Neural progenitor cell (in vitro differentiated cells): ENCODE results near the gene NME5. TPM values are rescaled to one million over a fixed set of nuclear protein-coding genes. Genes with fewer than 3 reads are reported as not detected.
A peak's percentile ranks its signal among the peaks of the same experiment; 100 is the strongest.

Experiments
- DNase-seq: peaks from one replicate; pipeline ENCODE4 v3.0.0-alpha.2; 2016; ENCODE audit warnings: low spot score
- H2AFZ ChIP-seq: fragments of 200-600 bp; sonication (generic); replicated peaks from 2 replicates; pipeline ENCODE4 v1.6.1; 2016; ENCODE audit warnings: antibody characterized with exemption
- H3F3A ChIP-seq: fragments of 200-600 bp; sonication (generic); 2 replicates; pipeline ENCODE4 v1.6.1; 2016; ENCODE audit warnings: antibody characterized with exemption, low read depth
- H3K27ac ChIP-seq: fragments of 200-600 bp; sonication (generic); 2 replicates; pipeline ENCODE4 v1.5.1; 2016; ENCODE audit warnings: mild to moderate bottlenecking
- H3K27me3 ChIP-seq: fragments of 200-600 bp; sonication (generic); 2 replicates; pipeline ENCODE4 v1.6.1; 2016; ENCODE audit warnings: mild to moderate bottlenecking, moderate library complexity
- H3K36me3 ChIP-seq: fragments of 200-600 bp; sonication (generic); 2 replicates; pipeline ENCODE4 v1.5.1; 2016
- H3K4me1 ChIP-seq: fragments of 200-600 bp; sonication (generic); 2 replicates; pipeline ENCODE4 v1.6.1; 2016; ENCODE audit warnings: mixed run types
- H3K4me2 ChIP-seq: fragments of 200-600 bp; sonication (generic); 2 replicates; pipeline ENCODE4 v1.6.1; 2016
- H3K4me3 ChIP-seq: fragments of 200-600 bp; sonication (generic); 2 replicates; pipeline ENCODE4 v1.5.1; 2016
- H3K79me2 ChIP-seq: fragments of 200-600 bp; sonication (generic); 2 replicates; pipeline ENCODE4 v1.6.1; 2016; ENCODE audit warnings: low read depth
- H3K9ac ChIP-seq: fragments of 200-600 bp; sonication (generic); 2 replicates; pipeline ENCODE4 v1.6.1; 2016
- H3K9me3 ChIP-seq: fragments of 200-600 bp; sonication (generic); 2 replicates; pipeline ENCODE4 v1.5.1; 2016; ENCODE audit warnings: low read depth
- H4K20me1 ChIP-seq: fragments of 200-600 bp; sonication (generic); 2 replicates; pipeline ENCODE4 v1.6.1; 2016; ENCODE audit warnings: low read depth
- H3K27ac Mint-ChIP-seq: 3 replicates; pipeline ENCODE4 v1.8.0; 2021; ENCODE audit warnings: mixed read lengths
- H3K27me3 Mint-ChIP-seq: 2 replicates; pipeline ENCODE4 v1.8.0; 2022; ENCODE audit warnings: low read depth, mild to moderate bottlenecking, inconsistent platforms, moderate library complexity, mixed read lengths; ENCODE audit not compliant: insufficient read depth
- H3K36me3 Mint-ChIP-seq: 3 replicates; pipeline ENCODE4 v1.8.0; 2021; ENCODE audit warnings: mixed read lengths
- H3K4me1 Mint-ChIP-seq: 3 replicates; pipeline ENCODE4 v1.8.0; 2021; ENCODE audit warnings: mixed read lengths
- H3K4me3 Mint-ChIP-seq: 3 replicates; pipeline ENCODE4 v1.8.0; 2021; ENCODE audit warnings: mild to moderate bottlenecking, moderate library complexity, mixed read lengths
- H3K9me3 Mint-ChIP-seq: 3 replicates; pipeline ENCODE4 v1.8.0; 2020; ENCODE audit warnings: mixed read lengths
- EZH2 ChIP-seq: fragments of 200-600 bp; sonication (generic); IDR thresholded peaks from 2 replicates; pipeline ENCODE4 v1.6.1; 2017; ENCODE audit warnings: antibody characterized with exemption, mild to moderate bottlenecking, moderate library complexity
- EZH2phosphoT487 ChIP-seq: fragments of 200-600 bp; sonication (generic); IDR thresholded peaks from 2 replicates; pipeline ENCODE4 v1.6.1; 2017; ENCODE audit warnings: antibody characterized with exemption
- total RNA-seq: library from RNA; depleted of rRNA; stranded (reverse); fragments of >200 nt; gene quantifications from 2 replicates; pipeline ENCODE4 v1.2.3, GENCODE V29; 2015; ENCODE audit warnings: low replicate concordance
- TF ChIP-seq, protein P1 (sequence below): fragments of 200-600 bp; sonication (generic); IDR thresholded peaks from 2 replicates; pipeline ENCODE4 v1.5.1; 2017; ENCODE audit warnings: antibody characterized with exemption, mild to moderate bottlenecking

The NME5 gene
- total RNA-seq, 1 donor from 2014 or later = 8.0 TPM

DNA sequence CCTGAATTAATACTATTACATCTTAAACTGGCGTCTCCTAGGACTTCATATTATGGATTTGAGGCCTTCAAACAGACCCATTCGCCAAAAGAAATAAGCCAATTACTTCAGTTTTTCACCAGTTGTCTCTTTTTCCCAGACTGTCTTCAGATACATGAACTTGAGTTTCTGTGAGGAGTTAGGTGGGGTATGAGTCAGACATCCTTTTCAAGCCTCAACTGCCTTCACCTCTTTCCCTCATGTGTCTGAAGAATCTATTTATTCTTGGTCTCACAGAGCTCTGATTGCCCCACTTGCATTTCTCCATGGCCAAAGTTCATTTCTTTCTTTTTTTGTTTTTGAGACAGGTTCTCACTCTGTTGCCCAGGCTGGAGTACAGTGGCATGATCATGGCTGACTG lies 42.9 kb downstream of the NME5 start:
- Histone ChIP-seq H3K4me3 (no peak overlapping the region), H3F3A (peaks cover 5% of the 10 kb centered on the region), H3K4me2 (no peak overlapping the region), H3K4me1 (peaks cover 15% of the 10 kb centered on the region), H3K27ac (no peak overlapping the region), H4K20me1 (no peaks in the 10 kb centered on the region), H3K79me2 (no peaks in the 10 kb centered on the region), H2AFZ (no peak overlapping the region), H3K36me3 (no peaks in the 10 kb centered on the region), H3K9me3 (no peaks in the 10 kb centered on the region), H3K27me3 (peaks cover 19% of the 10 kb centered on the region), H3K9ac (no peak overlapping the region)
- Mint-ChIP-seq H3K9me3 (no peaks in the 10 kb centered on the region), H3K36me3 (no peaks in the 10 kb centered on the region), H3K27me3 (peaks cover 3% of the 10 kb centered on the region), H3K4me1 (peaks cover 16% of the 10 kb centered on the region), H3K27ac (no peak overlapping the region), H3K4me3 (no peak overlapping the region)
- TF ChIP-seq, protein P1, sequence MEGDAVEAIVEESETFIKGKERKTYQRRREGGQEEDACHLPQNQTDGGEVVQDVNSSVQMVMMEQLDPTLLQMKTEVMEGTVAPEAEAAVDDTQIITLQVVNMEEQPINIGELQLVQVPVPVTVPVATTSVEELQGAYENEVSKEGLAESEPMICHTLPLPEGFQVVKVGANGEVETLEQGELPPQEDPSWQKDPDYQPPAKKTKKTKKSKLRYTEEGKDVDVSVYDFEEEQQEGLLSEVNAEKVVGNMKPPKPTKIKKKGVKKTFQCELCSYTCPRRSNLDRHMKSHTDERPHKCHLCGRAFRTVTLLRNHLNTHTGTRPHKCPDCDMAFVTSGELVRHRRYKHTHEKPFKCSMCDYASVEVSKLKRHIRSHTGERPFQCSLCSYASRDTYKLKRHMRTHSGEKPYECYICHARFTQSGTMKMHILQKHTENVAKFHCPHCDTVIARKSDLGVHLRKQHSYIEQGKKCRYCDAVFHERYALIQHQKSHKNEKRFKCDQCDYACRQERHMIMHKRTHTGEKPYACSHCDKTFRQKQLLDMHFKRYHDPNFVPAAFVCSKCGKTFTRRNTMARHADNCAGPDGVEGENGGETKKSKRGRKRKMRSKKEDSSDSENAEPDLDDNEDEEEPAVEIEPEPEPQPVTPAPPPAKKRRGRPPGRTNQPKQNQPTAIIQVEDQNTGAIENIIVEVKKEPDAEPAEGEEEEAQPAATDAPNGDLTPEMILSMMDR = no peak
- no peak for TF ChIP-seq EZH2
- DNase-seq = no peak

DNA sequence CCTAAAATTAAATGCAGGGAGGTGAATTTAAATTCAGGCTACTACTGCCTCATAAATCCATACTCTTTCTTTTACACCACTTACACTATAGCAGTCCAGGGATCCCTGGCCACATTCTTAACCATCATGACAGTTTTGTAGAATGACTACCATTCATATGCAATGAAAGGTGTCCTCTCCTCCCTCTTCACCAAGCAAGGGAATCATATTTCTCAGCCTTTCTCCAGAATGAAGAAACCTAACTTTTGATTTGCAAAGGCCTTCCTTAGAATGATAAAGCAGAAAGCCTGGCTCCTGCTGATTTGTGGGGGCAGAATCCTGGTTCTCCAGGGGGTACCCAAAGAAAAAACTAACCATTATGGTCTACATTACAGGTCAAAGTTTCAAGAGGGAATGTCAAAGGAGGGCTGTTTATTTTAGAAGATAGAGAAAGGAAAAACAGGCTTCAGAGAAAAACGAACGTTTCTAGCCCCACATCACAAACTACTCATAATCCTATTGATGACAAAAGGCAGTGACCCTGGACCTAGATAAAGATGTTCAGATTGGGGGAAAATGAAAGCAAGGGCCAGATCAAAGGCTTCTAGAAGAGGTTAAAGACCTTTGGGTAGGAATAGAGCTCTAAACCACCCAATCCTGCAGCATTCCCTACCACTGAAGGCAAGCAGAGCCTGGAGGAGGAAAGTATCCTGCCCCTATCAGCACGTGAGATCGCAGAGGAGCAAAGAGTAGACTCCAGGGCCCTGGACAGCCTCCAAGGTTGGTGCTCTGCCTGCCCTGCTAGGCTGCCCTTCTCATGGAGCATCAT lies 43.9 kb downstream of the NME5 start:
- Histone ChIP-seq H3K36me3 (no peaks in the 10 kb centered on the region), H4K20me1 (no peaks in the 10 kb centered on the region), H3K4me1 (peaks cover 15% of the 10 kb centered on the region), H3K27ac (no peak overlapping the region), H3F3A (peaks cover 5% of the 10 kb centered on the region), H3K79me2 (no peaks in the 10 kb centered on the region), H3K9ac (no peak overlapping the region), H3K4me2 (no peak overlapping the region), H3K27me3 (peaks cover 22% of the 10 kb centered on the region), H3K9me3 (no peaks in the 10 kb centered on the region), H3K4me3 (no peak overlapping the region), H2AFZ (peak overlapping the region; percentile 72)
- no peak for TF ChIP-seq EZH2
- H3K27ac Mint-ChIP-seq = peak overlapping the region; percentile 78
- H3K9me3 Mint-ChIP-seq = no peaks in the 10 kb centered on the region
- peaks cover 16% of the 10 kb centered on the region for H3K4me1 Mint-ChIP-seq
- peaks cover 3% of the 10 kb centered on the region for H3K27me3 Mint-ChIP-seq
- DNase-seq = no peak
- H3K4me3 Mint-ChIP-seq = no peak overlapping the region
- no peaks in the 10 kb centered on the region for H3K36me3 Mint-ChIP-seq

DNA sequence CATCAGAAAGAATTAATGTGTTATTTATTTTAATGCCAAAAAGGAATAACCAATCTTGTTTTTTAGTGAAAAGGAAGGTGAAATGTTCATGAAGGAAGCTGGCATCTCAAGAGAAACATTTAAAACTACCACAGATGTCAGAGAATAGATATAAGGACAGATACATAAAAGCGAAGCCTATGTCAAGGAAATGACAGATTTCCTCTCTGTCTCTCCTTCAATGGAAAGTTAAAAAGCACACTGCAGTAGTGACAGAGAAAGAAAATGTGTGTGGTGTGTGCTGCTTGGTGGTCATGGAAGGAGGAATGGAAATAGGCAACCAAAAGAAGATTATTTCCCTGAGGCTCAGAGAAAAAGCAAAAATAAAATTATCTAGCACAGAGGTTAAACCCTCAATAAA lies 46.2 kb downstream of the NME5 start:
- peaks cover 5% of the 10 kb centered on the region for H3K27me3 Mint-ChIP-seq
- Histone ChIP-seq H3K27ac (no peak overlapping the region), H3F3A (peaks cover 5% of the 10 kb centered on the region), H3K79me2 (no peaks in the 10 kb centered on the region), H3K9me3 (no peaks in the 10 kb centered on the region), H3K4me3 (no peak overlapping the region), H3K4me2 (no peak overlapping the region), H2AFZ (no peak overlapping the region), H3K9ac (no peak overlapping the region), H3K27me3 (peaks cover 22% of the 10 kb centered on the region), H4K20me1 (no peaks in the 10 kb centered on the region), H3K36me3 (no peaks in the 10 kb centered on the region), H3K4me1 (peaks cover 15% of the 10 kb centered on the region)
- H3K36me3 Mint-ChIP-seq = no peaks in the 10 kb centered on the region
- H3K9me3 Mint-ChIP-seq = no peaks in the 10 kb centered on the region
- no peak for TF ChIP-seq EZH2
- no peak for TF ChIP-seq EZH2phosphoT487
- TF ChIP-seq, protein P1 = no peak
- H3K27ac Mint-ChIP-seq = no peak overlapping the region
- H3K4me3 Mint-ChIP-seq = no peak overlapping the region
- H3K4me1 Mint-ChIP-seq = peaks cover 16% of the 10 kb centered on the region
- DNase-seq = no peak

DNA sequence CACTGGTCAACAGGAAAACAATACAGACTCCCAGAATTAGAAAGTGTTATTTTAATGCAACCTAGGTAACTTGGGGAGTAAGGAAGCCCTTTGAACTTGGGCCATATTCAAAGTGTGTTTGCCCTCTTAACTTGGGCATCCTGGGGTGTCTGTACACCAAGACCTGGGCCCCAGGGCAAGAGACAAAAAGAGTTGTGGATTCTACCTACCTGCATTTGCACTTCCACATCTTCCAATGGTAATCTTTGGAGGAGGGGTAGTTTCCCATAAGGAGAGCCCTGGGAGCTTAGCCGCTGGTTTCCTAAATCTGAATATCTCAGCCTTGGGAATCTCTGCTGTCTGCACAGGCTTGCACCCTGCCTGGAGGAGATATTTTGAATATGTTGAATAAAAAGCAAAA lies 46.9 kb downstream of the NME5 start:
- TF ChIP-seq, protein P1 = no peak
- TF ChIP-seq EZH2 = no peak
- no peak for TF ChIP-seq EZH2phosphoT487
- H3K27ac ChIP-seq = no peak overlapping the region
- H3K9me3 Mint-ChIP-seq = no peaks in the 10 kb centered on the region
- H3K9me3 ChIP-seq = no peaks in the 10 kb centered on the region
- no peak for DNase-seq
- H3K4me1 Mint-ChIP-seq = peaks cover 16% of the 10 kb centered on the region
- H4K20me1 ChIP-seq = no peaks in the 10 kb centered on the region
- no peak overlapping the region for H3K4me2 ChIP-seq
- H3K27me3 Mint-ChIP-seq = peaks cover 5% of the 10 kb centered on the region
- no peaks in the 10 kb centered on the region for H3K36me3 ChIP-seq
- H3K4me1 ChIP-seq = peaks cover 15% of the 10 kb centered on the region
- no peak overlapping the region for H3K4me3 Mint-ChIP-seq
- peaks cover 20% of the 10 kb centered on the region for H3K27me3 ChIP-seq
- H3K9ac ChIP-seq = no peak overlapping the region
- no peak overlapping the region for H3K27ac Mint-ChIP-seq
- H3K36me3 Mint-ChIP-seq = no peaks in the 10 kb centered on the region
- H3K79me2 ChIP-seq = no peaks in the 10 kb centered on the region
- H2AFZ ChIP-seq = no peak overlapping the region
- peaks cover 5% of the 10 kb centered on the region for H3F3A ChIP-seq
- H3K4me3 ChIP-seq = no peak overlapping the region
